Neutrophil (primary cell): Measurements from ENCODE around the gene KCNRG.

ENCODE experiments used
- H3K27ac ChIP-seq: fragments of 200-600 bp; sonication (generic); 2 replicates; pipeline ENCODE4 v1.5.1; 2016; ENCODE audit warnings: mild to moderate bottlenecking, moderate library complexity
- H3K27me3 ChIP-seq: fragments of 200-600 bp; sonication (generic); 2 replicates; pipeline ENCODE4 v1.6.0; 2016; ENCODE audit warnings: mild to moderate bottlenecking
- H3K36me3 ChIP-seq: fragments of 200-600 bp; sonication (generic); 2 replicates; pipeline ENCODE4 v1.5.1; 2017
- H3K4me1 ChIP-seq, 2 experiments: fragments of 200-600 bp in 1 of 2; sonication (generic) in 1 of 2; 1 replicate in 1 of 2; 2 replicates in 1 of 2; pipeline versions ENCODE4 v1.5.1 to v1.6.1; 2013 to 2016; ENCODE audit warnings: low read depth in 1 of 2, low read length in 1 of 2, mild to moderate bottlenecking in 1 of 2, moderate library complexity in 1 of 2; ENCODE audit not compliant: control insufficient read depth in 1 of 2, insufficient read depth in 1 of 2
- H3K4me3 ChIP-seq, 2 experiments: fragments of 200-600 bp in 1 of 2; sonication (generic) in 1 of 2; 1 replicate in 1 of 2; 2 replicates in 1 of 2; pipeline ENCODE4 v1.5.1; 2013 to 2016; ENCODE audit warnings: low read depth in 1 of 2, low read length in 1 of 2, mild to moderate bottlenecking in 1 of 2, moderate library complexity in 1 of 2
- H3K9me3 ChIP-seq: fragments of 200-600 bp; sonication (generic); 2 replicates; pipeline ENCODE4 v1.5.1; 2016
- TF ChIP-seq, protein P1 (sequence below): fragments of 200-600 bp; sonication (generic); IDR thresholded peaks from 2 replicates; pipeline ENCODE4 v1.5.1; 2016; ENCODE audit warnings: antibody characterized with exemption

KCNRG gene

DNA sequence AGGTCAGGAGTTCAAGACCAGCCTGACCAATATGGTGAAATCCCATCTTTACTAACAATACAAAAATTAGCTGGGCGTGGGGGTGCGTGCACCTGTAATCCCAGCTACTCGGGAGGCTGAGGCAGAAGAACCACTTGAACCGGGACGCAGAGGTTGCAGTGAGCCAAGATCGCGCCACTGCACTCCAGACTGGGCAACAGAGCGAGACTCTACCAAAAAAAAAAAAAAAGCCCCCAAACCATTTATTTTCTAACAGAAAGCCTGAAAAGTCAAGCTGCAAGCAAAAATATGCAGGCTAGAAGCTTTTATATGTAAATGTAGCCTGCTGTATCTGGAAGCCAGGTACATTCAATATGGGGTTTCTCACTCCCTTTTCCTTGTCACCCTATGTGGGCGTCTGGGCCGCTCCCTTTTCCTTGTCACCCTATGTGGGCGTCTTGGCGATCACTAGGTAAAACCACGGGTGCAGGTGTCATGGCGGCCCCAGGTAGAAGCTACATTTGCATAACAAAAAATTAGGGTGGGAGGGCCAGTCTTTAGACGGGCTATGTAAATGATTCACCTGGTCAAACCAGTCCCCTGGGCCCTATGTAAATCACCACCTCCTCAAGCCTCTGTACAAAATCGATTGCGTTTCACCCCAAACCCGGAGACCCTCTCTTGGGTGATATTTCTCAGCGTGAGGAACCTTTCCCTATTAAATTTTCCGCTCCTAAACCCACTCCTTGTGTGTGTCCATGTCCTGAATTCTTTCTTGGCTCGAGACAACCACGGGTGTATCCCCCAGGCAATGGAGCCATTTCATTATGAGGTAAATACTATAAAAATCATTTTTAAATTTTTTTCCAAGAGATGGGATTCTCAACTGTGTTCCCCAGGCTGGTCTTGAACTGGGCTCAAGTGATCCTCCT lies 16.3 kb upstream of the KCNRG start:
- H3K4me1 ChIP-seq: peaks cover 28 to 30% of the 10 kb centered on the region in 2 experiments
- peak overlapping the region; percentile 95 for H3K27ac ChIP-seq
- H3K9me3 ChIP-seq: no peaks in the 10 kb centered on the region
- no peak overlapping the region for H3K4me3 ChIP-seq
- H3K36me3 ChIP-seq: peaks cover 17% of the 10 kb centered on the region
- TF ChIP-seq, protein P1, sequence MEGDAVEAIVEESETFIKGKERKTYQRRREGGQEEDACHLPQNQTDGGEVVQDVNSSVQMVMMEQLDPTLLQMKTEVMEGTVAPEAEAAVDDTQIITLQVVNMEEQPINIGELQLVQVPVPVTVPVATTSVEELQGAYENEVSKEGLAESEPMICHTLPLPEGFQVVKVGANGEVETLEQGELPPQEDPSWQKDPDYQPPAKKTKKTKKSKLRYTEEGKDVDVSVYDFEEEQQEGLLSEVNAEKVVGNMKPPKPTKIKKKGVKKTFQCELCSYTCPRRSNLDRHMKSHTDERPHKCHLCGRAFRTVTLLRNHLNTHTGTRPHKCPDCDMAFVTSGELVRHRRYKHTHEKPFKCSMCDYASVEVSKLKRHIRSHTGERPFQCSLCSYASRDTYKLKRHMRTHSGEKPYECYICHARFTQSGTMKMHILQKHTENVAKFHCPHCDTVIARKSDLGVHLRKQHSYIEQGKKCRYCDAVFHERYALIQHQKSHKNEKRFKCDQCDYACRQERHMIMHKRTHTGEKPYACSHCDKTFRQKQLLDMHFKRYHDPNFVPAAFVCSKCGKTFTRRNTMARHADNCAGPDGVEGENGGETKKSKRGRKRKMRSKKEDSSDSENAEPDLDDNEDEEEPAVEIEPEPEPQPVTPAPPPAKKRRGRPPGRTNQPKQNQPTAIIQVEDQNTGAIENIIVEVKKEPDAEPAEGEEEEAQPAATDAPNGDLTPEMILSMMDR: no peak
- H3K27me3 ChIP-seq: no peaks in the 10 kb centered on the region

DNA sequence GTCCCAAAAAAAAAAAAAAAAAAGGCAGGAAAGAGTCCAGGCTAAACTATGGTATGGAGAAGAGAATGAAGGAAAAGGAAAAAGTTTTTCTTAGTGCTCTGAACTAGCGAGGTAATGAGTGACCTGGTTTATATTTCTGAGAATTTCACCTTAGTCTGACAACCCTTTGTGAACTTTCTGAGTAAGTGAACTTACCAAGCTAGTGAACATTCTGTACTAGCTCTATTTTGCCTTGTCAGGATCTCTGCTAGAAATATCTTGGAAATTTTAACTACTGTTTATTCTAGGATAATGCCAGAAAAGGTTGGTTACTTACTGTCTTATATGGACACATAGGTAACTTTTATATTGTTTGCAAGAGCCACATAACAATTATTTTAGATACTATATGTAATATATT lies 14.0 kb upstream of the KCNRG start:
- Histone ChIP-seq H3K27me3 (no peaks in the 10 kb centered on the region), H3K36me3 (peaks cover 30% of the 10 kb centered on the region), H3K4me3 (no peak overlapping the region), H3K4me1 (peaks cover 17 to 18% of the 10 kb centered on the region in 2 experiments), H3K27ac (no peak overlapping the region), H3K9me3 (no peaks in the 10 kb centered on the region)
- TF ChIP-seq, protein P1: no peak

DNA sequence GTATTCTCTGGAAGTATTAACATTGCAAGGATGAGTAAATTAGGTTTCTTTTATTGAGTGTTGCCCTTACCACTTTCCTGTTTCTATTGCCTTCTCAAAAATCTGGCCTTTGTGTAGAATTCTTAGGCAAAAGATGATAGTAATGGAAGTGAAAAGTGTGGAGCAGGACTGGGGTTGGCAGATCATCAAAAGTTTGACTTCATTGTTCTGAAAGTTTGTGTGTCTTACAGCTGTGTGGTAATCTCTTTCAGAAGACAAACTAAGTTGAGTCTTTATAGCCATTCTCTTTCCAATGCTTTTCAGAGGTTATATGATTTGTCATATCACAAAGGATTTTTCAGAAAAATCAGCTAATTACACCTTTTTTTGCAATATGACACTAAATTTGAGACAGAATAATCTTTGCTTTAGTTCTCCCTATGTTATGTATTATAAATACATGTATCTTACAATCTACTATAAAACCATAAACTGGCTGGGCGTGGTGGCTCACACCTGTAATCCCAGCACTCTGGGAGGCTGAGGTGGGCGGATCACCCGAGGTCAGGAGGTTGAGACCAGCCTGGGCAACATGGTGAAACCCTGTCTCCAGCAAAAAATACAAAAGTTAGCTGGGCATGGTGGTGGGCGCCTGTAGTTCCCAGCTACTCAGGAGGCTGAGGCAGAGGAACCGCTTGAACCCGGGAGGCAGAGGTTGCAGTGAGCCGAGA lies 8.7 kb upstream of the KCNRG start:
- TF ChIP-seq, protein P1: no peak
- Histone ChIP-seq H3K27ac (peak overlapping the region; percentile 1), H3K4me3 (no peak overlapping the region), H3K36me3 (peaks cover 62% of the 10 kb centered on the region), H3K4me1 (no peaks in the 10 kb centered on the region), H3K9me3 (no peaks in the 10 kb centered on the region), H3K27me3 (no peaks in the 10 kb centered on the region)

DNA sequence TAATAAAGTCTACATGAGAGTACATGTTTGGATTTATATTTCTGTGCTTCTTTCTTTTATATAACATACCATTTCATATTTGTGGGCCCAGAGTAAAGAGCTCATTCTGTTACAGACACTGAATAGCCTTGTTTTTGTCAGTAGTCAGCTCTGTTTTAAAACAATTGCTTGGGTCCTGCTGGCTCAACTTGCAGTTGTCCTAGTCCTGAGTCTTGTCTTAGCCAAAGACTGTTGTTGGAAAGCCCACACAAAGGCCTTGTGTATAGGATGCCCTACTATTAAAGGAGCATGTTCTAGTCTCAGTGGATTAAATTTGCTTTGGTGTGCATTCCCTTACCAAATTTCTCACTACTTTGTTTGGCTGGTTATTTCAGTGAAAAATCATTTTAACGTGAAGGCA lies 3.8 kb upstream of the KCNRG start:
- Histone ChIP-seq H3K9me3 (no peaks in the 10 kb centered on the region), H3K27ac (peak overlapping the region; percentile 32), H3K36me3 (peaks cover 64% of the 10 kb centered on the region), H3K4me3 (no peak overlapping the region), H3K27me3 (no peaks in the 10 kb centered on the region), H3K4me1 (no peaks in the 10 kb centered on the region)
- TF ChIP-seq, protein P1: no peak

DNA sequence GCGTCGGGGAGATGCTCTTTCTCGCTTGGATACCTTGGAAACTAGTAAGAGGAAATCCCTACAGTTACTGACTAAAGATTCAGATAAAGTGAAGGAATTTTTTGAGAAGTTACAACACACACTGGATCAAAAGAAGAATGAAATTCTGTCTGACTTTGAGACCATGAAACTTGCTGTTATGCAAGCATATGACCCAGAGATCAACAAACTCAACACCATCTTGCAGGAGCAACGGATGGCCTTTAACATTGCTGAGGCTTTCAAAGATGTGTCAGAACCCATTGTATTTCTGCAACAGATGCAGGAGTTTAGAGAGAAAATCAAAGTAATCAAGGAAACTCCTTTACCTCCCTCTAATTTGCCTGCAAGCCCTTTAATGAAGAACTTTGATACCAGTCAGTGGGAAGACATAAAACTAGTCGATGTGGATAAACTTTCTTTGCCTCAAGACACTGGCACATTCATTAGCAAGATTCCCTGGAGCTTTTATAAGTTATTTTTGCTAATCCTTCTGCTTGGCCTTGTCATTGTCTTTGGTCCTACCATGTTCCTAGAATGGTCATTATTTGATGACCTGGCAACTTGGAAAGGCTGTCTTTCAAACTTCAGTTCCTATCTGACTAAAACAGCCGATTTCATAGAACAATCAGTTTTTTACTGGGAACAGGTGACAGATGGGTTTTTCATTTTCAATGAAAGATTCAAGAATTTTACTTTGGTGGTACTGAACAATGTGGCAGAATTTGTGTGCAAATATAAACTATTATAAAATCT lies 2.7 kb upstream of the KCNRG start:
- no peaks in the 10 kb centered on the region for H3K9me3 ChIP-seq
- H3K27ac ChIP-seq: peak overlapping the region; percentile 19
- H3K27me3 ChIP-seq: no peaks in the 10 kb centered on the region
- TF ChIP-seq, protein P1: no peak
- H3K4me3 ChIP-seq: no peak overlapping the region
- H3K36me3 ChIP-seq: peaks cover 59% of the 10 kb centered on the region
- H3K4me1 ChIP-seq: no peaks in the 10 kb centered on the region
